Activated CD8-positive, alpha-beta T cell treated with anti-CD3 and anti-CD28 coated beads for 36 hours (primary cell): ENCODE measurements around the gene CTBP1. TPM values are rescaled to one million over a fixed set of nuclear protein-coding genes. Genes with fewer than 3 reads are reported as not detected.

Experiments used
- ATAC-seq: fragments of 200-7000 bp; cut with Tn5 transposase; one replicate; pipeline ENCODE4 v1.10.0; 2021; ENCODE audit warnings: mild to moderate bottlenecking, moderate library complexity
- CTCF ChIA-PET: fragments of 350-600 bp; sonication (Branson Sonifier 250); formaldehyde crosslinking; loops from one replicate; lab custom pipeline; 2021; ENCODE audit warnings: antibody characterized with exemption; lab: Charles Lee
- POLR2A ChIA-PET: fragments of 350-600 bp; sonication (Branson Sonifier 250); formaldehyde crosslinking; loops from one replicate; lab custom pipeline; 2021; ENCODE audit warnings: antibody characterized with exemption; lab: Charles Lee
- DNase-seq: peaks from one replicate; pipeline ENCODE4 v3.0.0-alpha.2; 2020
- H3K27ac Mint-ChIP-seq: one replicate; pipeline ENCODE4 v1.8.0; 2021; ENCODE audit warnings: mild to moderate bottlenecking, mixed read lengths
- H3K27me3 Mint-ChIP-seq: one replicate; pipeline ENCODE4 v1.8.0; 2021; ENCODE audit warnings: mixed read lengths
- H3K36me3 Mint-ChIP-seq: one replicate; pipeline ENCODE4 v1.8.0; 2021; ENCODE audit warnings: low read depth, mixed read lengths
- H3K4me1 Mint-ChIP-seq: one replicate; pipeline ENCODE4 v1.8.0; 2021; ENCODE audit warnings: low read depth, mixed read lengths
- H3K4me3 Mint-ChIP-seq: one replicate; pipeline ENCODE4 v1.8.0; 2021; ENCODE audit warnings: mild to moderate bottlenecking, moderate library complexity, mixed read lengths
- H3K9me3 Mint-ChIP-seq: one replicate; pipeline ENCODE4 v1.8.0; 2021; ENCODE audit warnings: mixed read lengths
- CTCF ChIP-seq: fragments of 200-600 bp; IDR thresholded peaks from one replicate; pipeline ENCODE4 v1.8.0; 2022; ENCODE audit warnings: antibody characterized with exemption, mild to moderate bottlenecking
- intact Hi-C: fragments of 100-400 bp; cut with micrococcal nuclease; formaldehyde crosslinking; loops from one replicate; pipeline ENCODE4 v1.10.0; 2022
- total RNA-seq, 2 experiments: library from RNA; stranded (reverse); gene quantifications; one replicate each; pipeline ENCODE4 v1.2.3, GENCODE V29; 2021

Gene CTBP1
- total RNA-seq, 2 experiments from 2014 or later, result 136 TPM

GRCh38 chr4:1258457-1258856, 9.5 kb upstream of the CTBP1 start:
- POLR2A ChIA-PET, result interaction anchor here (0.6 to 1.8 kb wide), 3 partner anchors 8 to 329 kb away, joined by 3 to 9 read pairs (median 4); partner anchors contain the start of gene CTBP1
- intact Hi-C loops, result no loop called here
- peak; percentile 35 for TF ChIP-seq CTCF

GRCh38 chr4:1255699-1256098, 6.8 kb upstream of the CTBP1 start:
- peak overlapping the region; percentile 44 for H3K27ac Mint-ChIP-seq
- ChIA-PET POLR2A (interaction anchor here (0.8 kb wide), 1 partner anchor 34 kb away, joined by 3 read pairs; the partner anchor contains the start of gene MAEA), CTCF (interaction anchor here (2.3 kb wide), 1 partner anchor 12 kb away, joined by 13 read pairs; no protein-coding TSS in a partner anchor)
- H3K4me3 Mint-ChIP-seq, result no peak overlapping the region
- no peak for DNase-seq
- peak; percentile 66 for ATAC-seq
- H3K4me1 Mint-ChIP-seq, result peaks cover 75% of the 10 kb centered on the region
- TF ChIP-seq CTCF, result no peak
- H3K9me3 Mint-ChIP-seq, result peaks cover 21% of the 10 kb centered on the region
- intact Hi-C loops, result no loop called here
- peaks cover 40% of the 10 kb centered on the region for H3K36me3 Mint-ChIP-seq
- H3K27me3 Mint-ChIP-seq, result no peaks in the 10 kb centered on the region

More at GRCh38 chr4:1258457-1258856, 9.5 kb upstream of the CTBP1 start:
- Mint-ChIP-seq H3K4me1 (peaks cover 53% of the 10 kb centered on the region), H3K4me3 (no peak overlapping the region), H3K27me3 (no peaks in the 10 kb centered on the region), H3K36me3 (peaks cover 15% of the 10 kb centered on the region), H3K9me3 (peaks cover 18% of the 10 kb centered on the region), H3K27ac (no peak overlapping the region)
- CTCF ChIA-PET, result interaction anchor here (1.9 to 2.7 kb wide), 2 partner anchors 9 to 28 kb away, joined by 9 to 43 read pairs; no protein-coding TSS in a partner anchor
- no peak for ATAC-seq
- no peak for DNase-seq

GRCh38 chr4:1255151-1255550, 6.2 kb upstream of the CTBP1 start:
- no peak for TF ChIP-seq CTCF
- peaks cover 46% of the 10 kb centered on the region for H3K36me3 Mint-ChIP-seq
- H3K9me3 Mint-ChIP-seq, result peaks cover 21% of the 10 kb centered on the region
- no peak overlapping the region for H3K4me3 Mint-ChIP-seq
- ATAC-seq (no peak), DNase-seq (no peak)
- H3K4me1 Mint-ChIP-seq, result peaks cover 75% of the 10 kb centered on the region
- POLR2A ChIA-PET, result interaction anchor here (0.6 to 1.2 kb wide), 4 partner anchors 11 to 228 kb away, joined by 3 to 5 read pairs (median 3); partner anchors contain the start of gene MAEA
- CTCF ChIA-PET, result interaction anchor here (2.3 kb wide), 1 partner anchor 13 kb away, joined by 13 read pairs; no protein-coding TSS in a partner anchor
- intact Hi-C loops, result no loop called here
- H3K27me3 Mint-ChIP-seq, result no peaks in the 10 kb centered on the region
- H3K27ac Mint-ChIP-seq, result no peak overlapping the region

DNA sequence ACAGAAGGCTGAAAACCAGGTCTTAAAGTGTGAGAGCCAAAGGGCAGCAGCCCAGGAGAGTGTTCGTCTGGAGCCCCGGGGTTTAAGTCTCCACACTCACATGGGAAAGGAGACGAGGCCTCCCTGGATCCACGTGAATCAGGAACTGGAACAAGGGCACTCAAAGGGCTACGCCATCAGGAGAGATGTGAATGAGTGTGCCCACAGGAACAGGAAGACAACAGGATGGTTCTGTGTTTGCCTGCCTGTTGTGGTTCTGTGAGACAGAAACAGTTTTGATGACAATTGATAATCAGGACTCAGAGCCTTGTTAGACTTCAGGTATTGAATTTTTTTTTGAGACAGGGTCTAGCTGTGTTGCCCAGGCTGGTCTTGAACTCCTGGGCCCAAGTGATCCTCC, 4.9 kb upstream of the CTBP1 start:
- ATAC-seq (no peak), DNase-seq (no peak)
- Mint-ChIP-seq H3K36me3 (peaks cover 50% of the 10 kb centered on the region), H3K27ac (peak overlapping the region; percentile 89), H3K4me1 (peaks cover 71% of the 10 kb centered on the region), H3K27me3 (no peaks in the 10 kb centered on the region), H3K9me3 (peaks cover 21% of the 10 kb centered on the region), H3K4me3 (no peak overlapping the region)
- ChIA-PET CTCF (interaction anchor here (1.0 to 2.3 kb wide), 2 partner anchors 14 to 102 kb away, joined by 3 to 13 read pairs; no protein-coding TSS in a partner anchor), POLR2A (interaction anchor here (1.3 kb wide), 1 partner anchor 12 kb away, joined by 3 read pairs; no protein-coding TSS in a partner anchor)
- intact Hi-C loops, result no loop called here
- no peak for TF ChIP-seq CTCF

- TF ChIP-seq CTCF, result no peak
- Mint-ChIP-seq H3K9me3 (peaks cover 16% of the 10 kb centered on the region), H3K36me3 (peaks cover 48% of the 10 kb centered on the region), H3K27ac (peak overlapping the region; percentile 89), H3K4me3 (no peak overlapping the region), H3K4me1 (peaks cover 65% of the 10 kb centered on the region), H3K27me3 (no peaks in the 10 kb centered on the region)
- ChIA-PET CTCF (interaction anchor here (0.7 to 4.5 kb wide), 3 partner anchors 13 to 103 kb away, joined by 3 to 31 read pairs (median 4); no protein-coding TSS in a partner anchor), POLR2A (interaction anchor here (1.3 kb wide), 1 partner anchor 13 kb away, joined by 3 read pairs; no protein-coding TSS in a partner anchor)
- no peak for ATAC-seq
- no peak for DNase-seq
- intact Hi-C loops, result no loop called here
Measured at GRCh38 chr4:1252928-1253492, 4.1 kb upstream of the CTBP1 start.
